ENCODE data around the gene TRIM46.
"Not testable (repeated sequence)": the region's sequence is repeated elsewhere in the genome, so short reads cannot be mapped to it uniquely, and the experiment has no call there.

Gene TRIM46

DNA sequence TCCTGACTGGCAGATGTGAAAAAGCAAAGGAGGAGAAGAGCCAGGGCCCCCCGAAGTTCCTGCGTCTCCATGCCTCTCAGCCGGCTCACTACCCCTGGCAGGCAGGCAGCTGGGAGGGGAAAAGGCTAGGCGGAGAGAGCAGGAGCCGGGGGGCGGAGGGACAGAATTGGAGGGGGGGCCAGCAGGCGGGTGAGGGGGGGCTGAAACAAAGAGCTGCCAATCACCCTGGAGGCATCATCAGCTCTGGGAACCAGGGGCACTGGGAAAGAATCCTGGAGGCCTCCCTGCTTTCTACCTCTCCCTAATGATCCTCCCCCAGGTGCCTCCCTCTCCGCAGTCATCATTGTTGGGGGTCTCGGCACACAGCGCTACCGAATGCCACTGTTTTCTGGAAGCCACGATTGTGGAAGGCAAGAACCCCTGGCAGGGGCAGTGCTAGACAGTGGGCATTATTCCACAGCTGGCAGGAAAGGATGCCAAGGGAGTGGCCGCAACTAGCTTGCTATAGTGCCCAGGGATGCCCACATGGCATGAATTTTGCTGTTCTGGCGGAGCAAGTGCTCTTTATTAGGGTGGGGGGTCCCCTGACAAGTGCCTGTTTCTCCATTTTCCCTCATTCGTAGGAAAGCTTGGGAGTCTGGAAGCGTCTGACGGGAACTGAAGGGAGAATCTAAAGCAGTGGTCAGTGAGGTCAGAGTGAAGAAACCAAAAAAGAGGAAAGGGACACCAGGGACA, 34.3 kb downstream of the TRIM46 start, which contains the start of gene THBS3:
TSS of gene THBS3 (minus strand) at position 92 of the 735 bp plus-strand sequence. CDS start at position 71, 21 bp downstream.
- no peak for DNase-seq

DNA sequence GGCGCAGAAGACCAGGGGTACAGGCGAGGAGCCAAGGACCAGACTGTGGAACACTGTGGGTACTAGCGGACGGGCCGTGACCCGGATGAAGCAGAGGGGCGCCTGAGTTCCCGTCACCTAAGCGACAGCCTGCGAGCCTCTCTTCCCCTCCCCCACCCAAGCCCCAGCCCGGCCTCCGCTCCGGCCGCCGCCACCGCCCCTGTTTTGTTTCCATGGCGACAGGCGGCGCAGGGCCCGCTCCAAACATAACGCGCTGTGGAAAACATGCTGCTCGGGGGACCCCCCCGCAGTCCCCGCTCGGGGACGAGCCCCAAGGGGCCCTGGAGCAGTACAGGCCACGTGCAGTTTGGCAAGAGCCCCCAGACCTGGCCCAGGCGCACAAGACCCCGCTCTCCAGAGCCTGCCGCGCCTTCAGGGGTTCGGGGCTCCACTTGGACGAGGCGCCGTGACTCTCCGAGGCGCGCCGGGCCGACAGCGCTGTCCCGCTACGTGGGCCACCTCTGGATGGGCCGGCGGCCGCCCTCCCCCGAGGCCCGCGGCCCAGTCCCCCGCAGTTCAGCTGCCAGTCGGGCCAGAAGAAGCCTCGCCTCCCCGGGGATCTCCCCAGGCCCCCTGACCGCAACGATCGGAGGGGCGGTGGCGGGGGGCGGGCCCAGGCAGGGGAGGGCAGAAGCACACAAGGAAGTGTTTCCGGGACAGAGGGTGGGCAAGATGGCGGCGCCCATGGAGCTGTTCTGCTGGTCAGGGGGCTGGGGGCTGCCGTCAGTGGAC, 35.1 kb downstream of the TRIM46 start, which contains the start of gene MTX1:
TSS of gene MTX1 (plus strand) at position 155 of the 771 bp plus-strand sequence. CDS start at position 265, 110 bp downstream.
- peak; percentile 88 for DNase-seq

DNA sequence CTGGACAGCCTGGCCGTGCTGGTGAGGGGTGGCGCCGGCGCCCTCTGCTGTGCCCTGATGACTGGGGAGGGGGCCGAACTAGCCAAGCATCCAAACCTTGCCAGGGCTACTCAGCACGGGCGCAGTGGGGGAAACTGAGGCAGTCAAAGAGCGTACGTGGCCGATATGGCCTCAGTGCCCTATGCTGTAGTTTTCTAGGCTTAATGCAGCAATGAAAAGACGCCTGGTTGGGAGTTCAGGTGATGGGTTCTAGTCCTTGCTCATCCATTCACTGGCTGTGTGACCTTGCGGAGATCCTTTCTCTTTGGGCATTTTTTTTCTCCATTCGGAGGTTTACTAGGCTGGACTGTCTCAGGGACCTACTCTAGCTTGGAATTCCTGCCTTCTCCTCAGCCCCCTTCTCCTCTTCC, 35.7 kb downstream of the TRIM46 start:
- DNase-seq: no peak

DNA sequence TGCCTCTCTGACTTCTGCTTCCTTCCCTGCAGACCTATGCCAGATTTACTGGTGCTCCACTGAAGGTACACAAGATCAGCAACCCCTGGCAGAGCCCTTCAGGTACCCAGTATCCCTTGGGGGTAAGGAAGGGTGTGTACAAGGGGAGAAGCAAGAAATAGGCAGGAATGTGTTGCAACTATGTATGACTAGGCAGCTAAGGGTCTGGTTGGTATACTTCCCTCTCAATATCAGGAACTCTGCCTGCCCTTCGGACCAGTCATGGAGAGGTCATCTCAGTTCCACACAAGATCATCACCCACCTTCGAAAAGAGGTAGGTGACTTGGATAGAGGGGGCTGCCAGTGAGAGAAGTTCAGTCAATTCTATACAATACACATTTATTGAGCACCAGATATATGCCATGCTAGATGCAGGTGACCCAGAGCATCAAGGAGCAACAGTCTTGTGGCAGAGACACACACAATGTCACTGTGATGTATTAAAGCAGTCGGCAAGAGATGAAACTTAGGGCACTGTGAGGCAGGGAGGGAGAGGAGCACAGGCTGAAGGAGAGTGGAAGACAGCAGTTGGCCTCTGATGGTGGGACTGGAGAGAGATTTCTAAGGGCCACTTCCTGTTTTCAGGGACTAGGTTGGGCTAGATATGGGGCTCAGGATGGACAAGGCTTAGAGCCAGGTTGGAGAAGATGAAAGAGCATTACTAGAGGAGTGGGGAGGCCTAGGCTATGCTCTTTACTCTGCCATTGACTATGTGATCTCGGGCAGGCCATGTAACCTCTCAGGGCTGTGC, 36.9 kb downstream of the TRIM46 start:
- no peak for DNase-seq

DNA sequence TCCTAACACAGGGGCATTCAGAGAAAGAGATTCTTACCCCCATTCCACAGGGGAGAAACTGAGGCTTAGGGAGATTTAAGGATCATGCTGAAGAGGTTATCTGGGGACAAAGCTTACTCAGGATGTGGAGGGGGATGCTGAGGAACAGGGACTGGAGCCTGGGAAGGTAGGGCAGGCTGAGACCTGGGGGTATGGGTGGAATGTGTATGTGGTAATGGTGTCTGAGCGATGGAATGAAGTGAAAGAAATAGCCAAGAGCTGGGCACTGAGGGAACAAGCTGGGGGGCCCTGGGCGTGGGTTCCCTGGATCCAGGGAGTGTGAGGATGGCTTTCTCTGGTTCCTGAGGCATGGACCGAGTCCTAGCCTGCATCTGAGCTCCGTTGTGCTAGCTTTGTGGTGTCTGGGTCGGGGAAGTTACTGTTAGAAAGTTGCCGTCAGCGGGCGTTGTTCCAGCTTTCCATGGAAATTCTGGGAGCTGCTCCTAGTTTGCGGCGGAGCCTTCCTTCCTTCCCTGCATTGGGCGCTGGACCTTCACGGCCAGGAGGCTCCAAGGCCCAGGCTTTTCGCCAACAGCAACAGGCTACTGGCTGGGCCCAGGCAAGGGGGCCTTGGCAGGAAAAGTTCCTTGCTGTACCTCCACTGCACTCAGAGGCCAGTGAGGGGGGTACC, 37.9 kb downstream of the TRIM46 start:
- not testable (repeated sequence) for DNase-seq

DNA sequence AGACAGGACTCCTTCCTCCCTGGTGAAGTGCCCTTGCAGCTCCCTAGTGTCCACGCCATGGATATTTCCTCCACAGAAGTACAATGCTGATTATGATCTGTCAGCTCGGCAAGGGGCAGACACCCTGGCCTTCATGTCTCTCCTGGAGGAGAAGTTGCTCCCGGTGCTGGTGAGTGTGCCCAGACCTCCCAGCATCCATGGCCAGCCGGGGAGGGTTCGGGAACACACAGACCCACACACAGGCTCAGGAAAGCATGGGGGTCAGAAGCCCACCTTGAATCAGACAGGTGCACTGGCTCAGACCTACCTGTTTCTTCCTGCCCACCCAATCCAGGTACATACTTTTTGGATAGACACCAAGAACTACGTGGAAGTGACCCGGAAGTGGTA, 38.4 kb downstream of the TRIM46 start:
- not testable (repeated sequence) for DNase-seq

DNA sequence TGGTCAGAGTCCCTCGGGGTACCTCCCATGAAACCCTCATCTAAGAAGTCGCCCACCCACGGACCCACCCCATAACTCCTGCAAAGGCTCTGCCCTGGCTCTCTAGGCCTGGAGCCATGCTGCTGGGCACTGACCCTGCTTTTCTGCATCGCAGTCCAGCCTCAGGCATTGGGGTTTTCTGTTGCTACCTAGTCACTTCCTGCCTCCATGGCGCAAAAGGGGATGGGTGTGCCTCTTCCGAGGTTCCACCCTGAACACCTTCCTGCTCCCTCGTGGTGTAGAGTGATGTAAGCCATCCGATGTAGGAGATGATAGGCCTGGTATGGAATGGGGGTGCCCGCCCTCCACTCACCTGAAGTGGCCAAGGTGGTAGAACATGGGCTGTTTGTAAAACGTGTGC, 41.1 kb downstream of the TRIM46 start:
- DNase-seq: not testable (repeated sequence)

DNA sequence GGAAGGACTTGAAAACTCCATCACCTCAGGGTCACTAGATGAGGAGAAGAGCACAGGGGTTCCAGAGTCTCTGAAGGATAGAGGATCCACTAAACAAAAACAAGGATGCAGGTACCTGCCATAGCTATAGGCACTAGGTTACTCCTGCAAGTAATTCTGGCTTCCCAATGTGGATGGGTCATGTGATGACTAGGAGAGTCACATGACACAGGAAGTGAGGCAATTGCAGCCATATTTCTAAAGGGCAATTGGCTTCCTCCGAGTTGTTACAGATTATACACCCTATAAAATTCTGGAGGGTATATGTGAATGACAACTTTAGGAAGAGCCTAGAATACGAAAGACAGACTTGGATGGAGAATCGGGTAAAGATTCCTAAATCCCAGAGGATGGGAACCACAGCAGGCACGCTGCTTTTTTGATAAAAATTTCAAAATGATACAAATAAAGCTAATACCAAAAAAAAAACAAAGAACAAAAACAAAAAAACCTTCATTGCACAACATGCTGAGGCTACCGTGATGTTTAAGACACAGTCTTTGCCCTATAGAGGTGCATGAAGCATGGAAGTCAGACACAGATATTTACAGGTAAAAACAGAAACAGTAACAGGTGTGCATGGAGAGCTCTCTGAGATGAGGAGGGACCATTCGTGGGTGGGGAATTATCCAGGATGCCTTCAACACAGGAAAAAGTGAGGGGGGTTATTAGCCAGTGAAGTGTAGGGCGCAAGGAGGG, 45.4 kb downstream of the TRIM46 start:
- no peak for DNase-seq

DNA sequence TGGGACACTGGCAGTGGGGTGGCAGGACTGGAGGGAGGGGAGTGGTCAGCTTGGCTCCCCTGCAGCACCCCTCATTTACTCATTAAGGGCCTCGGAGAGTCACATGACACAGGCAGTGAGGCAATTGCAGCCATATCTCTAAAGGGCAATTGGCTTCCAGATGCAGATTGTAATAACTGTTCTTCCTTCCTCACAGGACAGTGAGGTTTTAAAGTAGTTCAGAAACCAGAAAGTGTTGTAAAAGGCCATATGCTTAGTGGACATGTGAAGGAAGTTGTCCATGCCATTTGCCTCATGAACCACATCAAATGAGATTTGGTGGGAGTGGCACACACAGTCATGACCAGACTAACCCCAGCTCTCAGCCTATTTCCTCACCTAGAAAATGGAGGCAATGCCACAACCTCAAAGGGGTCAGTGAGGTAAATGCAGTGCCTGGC, 46.0 kb downstream of the TRIM46 start:
- no peak for DNase-seq

DNA sequence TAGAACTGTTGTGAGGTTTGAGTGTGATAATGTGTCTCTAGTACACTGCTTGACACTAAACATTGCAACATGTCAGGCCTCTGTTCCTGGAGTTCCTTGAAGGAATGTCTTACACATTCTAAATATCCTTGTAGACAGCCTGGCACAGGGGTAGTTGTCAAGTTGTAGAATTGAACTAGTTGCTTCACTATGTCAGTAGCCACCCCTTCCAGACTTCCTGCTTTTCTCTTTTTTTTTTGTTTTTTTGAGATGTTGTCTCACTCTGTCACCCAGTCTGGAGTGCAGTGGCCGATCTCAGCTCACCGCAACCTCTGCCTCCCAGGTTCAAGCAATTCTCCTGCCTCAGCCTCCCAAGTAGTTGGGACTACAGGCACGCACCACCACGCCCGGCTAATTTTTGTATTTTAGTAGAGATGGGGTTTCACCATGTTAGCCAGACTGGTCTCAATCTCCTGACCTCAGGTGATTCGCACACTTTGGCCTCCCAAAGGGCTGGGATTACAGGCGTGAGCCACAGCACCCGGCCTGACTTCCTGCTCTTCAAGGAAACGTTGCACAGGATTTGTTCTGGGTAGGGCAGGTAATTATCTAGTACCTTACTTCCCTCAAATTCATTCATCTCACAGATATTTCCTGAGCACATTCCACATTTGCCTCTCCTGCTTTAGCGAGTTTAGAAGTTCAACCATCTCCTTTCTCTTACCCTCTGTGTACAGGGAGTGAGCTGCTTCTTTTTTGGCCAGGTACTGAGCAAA, 46.7 kb downstream of the TRIM46 start:
- not testable (repeated sequence) for DNase-seq

DNA sequence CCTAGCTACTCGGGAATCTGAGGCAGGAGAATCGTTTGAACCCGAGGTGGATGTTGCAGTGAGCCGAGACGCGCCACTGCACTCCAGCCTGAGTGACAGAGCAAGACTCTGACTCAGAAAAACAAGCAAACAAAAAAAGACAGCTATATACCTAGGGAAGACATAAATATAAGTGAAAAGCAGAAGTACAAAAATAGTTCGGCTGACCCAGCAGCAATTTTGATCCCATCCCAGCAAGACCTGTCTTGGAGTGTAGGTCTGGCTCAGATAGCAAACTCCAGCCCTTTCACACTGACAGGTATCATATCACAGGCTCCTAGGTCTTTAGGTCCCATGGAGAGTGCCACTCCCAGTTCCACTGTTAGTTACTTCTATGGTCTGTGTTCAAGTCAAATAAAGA, 49.4 kb downstream of the TRIM46 start:
- no peak for DNase-seq

DNA sequence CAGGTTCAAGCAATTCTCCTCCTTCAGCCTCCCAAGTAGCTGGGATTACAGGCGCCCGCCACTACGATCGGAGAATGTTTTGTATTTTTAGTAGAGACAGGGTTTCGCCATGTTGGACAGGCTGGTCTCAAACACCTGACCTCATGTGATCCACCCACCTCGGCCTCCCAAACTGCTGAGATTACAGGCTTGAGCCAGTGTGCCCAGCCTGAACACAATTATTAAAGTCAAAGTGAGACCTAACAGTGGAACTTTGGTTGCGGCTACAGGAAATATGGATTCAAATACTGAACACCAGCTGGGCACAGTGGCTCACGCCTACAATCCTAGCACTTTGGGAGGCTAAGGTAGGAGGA, 51.7 kb downstream of the TRIM46 start:
- not testable (repeated sequence) for DNase-seq

DNA sequence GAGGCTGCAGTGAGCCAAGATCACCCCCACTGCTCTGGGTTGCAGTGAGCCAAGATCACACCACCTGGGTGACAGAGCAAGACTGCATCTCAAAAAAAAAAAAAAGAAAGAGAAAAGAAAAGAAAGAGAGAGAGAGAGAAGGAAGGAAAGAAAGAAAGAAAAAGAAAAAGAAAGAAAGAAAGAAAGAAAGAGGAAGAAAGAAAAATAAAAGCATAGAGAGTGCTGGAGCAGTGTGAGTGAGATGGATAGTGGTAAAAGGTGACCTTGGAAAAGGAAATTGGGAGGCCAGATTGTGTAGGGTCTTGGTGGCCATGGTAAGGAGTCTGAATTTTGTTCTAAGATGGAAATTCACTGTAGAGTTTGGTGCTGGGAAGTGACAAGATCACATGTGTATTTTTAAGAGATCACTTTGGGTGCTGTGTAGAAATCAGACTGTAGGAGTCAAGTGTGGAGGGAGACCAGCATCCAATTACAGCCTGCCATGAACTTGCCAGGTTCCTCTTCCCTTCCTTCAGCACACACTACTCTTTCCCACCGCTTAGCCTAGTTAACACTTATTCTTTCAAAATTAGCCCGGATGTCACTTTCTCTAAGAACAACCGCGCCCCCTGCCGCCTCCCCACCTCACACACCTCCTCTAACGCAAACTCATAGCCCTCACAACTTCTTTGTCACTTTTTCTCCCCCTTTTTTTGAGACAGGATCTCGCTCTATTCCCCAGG, 52.7 kb downstream of the TRIM46 start:
- DNase-seq: peak; percentile 90

DNA sequence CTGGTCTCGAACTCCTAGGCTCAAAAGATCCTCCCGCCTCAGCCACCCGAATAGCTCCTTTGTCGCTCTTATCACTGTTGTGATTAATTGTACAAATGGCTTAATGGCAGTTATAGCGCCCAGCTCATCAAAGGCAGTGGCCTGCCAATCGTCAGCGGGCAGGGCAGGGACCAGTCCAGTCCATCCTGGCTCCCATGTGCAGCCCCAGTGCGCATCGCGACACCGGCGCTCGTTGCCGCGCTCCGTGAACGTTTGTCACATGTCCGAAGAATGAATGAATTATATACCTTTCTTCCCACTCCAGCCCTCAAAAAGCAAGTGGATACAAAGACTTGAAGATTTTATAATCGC, 53.2 kb downstream of the TRIM46 start:
- no peak for DNase-seq

DNA sequence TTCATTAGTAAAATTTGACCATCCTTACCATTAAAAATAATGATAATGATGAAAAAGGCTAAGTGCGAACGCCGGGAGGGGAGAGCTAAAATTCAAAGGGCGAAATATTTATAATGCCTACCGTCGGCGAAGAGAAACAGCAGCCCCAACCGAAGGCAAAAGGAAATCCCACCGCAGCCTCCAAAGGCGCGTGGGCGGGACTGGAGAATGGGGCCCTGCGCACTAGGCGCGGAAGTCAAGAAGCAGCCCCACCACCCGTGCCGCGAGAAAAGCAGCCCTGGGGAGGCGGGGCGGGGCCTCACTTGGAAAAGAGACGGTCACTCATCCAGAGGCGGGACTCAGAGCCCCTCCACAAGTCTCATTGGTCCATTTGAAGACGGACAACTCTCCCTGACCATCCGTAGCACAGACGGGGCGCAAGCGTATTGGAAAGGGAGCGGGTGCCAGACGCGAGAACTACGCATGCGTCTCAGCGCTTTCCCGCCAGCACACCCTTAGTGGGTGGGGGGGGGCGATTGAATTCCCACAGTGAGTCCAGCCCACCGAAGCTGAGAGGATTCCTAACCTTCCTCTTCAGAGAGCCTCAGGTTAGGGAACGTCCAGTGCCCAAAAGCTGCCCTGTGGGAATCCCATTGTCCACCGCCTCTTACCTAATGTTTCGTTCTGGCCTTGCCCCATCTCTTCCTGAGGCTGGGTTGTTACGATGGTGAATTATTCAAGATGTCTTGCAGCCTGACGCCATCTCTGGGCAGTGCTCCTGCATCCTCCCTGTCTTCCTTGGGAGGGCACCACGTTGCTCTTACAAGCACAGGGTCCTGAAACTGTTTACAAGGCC, 53.8 kb downstream of the TRIM46 start:
- DNase-seq: peak; percentile 99

DNA sequence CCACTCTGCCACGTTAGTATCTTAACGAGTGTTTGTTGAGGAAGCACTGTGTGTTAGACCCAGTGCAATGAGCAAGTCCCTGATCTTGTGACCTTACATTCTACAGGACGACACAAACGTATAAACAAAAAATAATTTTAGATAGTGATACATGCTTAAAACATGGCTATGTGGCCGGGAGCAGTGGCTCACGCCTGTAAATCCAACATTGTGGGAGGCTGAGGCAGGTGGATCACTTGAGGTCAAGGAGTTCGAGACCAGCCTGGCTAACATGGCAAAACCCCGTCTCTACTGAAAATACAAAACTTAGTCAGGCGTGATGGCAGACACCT, 54.4 kb downstream of the TRIM46 start:
- no peak for DNase-seq

DNA sequence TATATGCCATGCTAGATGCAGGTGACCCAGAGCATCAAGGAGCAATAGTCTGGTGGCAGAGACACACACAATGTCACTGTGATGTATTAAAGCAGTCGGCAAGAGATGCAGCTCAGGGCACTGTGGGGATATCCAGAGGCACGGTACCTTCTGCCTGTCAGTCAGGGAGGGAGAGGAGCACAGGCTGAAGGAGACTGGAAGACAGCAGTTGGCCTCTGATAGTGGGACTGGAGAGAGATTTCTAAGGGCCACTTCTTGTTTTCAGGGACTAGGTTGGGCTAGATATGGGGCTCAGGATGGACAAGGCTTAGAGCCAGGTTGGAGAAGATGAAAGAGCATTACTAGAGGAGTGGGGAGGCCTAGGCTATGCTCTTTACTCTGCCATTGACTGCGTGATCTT, 57.7 kb downstream of the TRIM46 start:
- not testable (repeated sequence) for DNase-seq

DNA sequence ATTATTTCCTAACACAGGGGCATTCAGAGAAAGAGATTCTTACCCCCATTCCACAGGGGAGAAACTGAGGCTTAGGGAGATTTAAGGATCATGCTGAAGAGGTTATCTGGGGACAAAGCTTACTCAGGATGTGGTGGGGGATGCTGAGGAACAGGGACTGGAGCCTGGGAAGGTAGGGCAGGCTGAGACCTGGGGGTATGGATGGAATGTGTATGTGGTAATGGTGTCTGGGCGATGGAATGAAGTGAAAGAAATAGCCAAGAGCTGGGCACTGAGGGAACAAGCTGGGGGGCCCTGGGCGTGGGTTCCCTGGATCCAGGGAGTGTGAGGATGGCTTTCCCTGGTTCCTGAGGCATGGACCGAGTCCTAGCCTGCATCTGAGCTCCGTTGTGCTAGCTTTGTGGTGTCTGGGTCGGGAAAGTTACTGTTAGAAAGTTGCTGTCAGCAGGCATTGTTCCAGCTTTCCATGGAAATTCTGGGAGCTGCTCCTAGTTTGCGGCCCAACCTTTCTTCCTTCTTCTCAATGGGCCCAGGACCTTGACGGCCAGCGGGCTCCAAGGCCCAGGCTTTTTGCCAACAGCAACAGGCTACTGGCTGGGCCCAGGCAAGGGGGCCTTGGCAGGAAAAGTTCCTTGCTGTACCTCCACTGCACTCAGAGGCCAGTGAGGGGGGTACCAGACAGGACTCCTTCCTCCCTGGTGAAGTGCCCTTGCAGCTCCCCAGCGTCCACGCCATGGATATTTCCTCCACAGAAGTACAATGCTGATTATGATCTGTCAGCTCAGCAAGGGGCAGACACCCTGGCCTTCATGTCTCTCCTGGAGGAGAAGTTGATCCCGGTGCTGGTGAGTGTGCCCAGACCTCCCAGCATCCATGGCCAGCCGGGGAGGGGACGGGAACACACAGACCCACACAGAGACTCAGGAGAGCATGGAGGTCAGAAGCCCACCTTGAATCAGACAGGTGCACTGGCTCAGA, 58.6 kb downstream of the TRIM46 start:
- DNase-seq: not testable (repeated sequence)

Measured in CD4-positive, alpha-beta T cell treated with Interleukin-6 for 4 hours (primary cell).